Right hindlimb (tissue), 1 donor: ENCODE results near the gene TSPAN17.
"Not testable (repeated sequence)": the region's sequence is repeated elsewhere in the genome, so short reads cannot be mapped to it uniquely, and the experiment has no call there.

Experiments used
- DNase-seq: peaks from one replicate; pipeline ENCODE4 v3.0.0-alpha.2; 2018

TSPAN17 gene

GRCh38 chr5:176647030-176647842 is at the start of gene TSPAN17:
Gene TSPAN17, plus strand, starts transcription at chr5:176647484. Its CDS starts 132 bp downstream, at chr5:176647616.
- peak; percentile 100 for DNase-seq

- not testable (repeated sequence) for DNase-seq
These were observed 47.4 kb upstream of the TSPAN17 start for GRCh38 chr5:176599749-176600430.

- no peak for DNase-seq
These were observed 45.3 kb upstream of the TSPAN17 start for GRCh38 chr5:176601901-176602482.

- no peak for DNase-seq
These were observed 44.2 kb upstream of the TSPAN17 start for GRCh38 chr5:176603091-176603490.

GRCh38 chr5:176606032-176606431 is 41.3 kb upstream of the TSPAN17 start:
- no peak for DNase-seq

- DNase-seq: no peak
These were observed 40.4 kb upstream of the TSPAN17 start for GRCh38 chr5:176606875-176607274.

GRCh38 chr5:176608142-176608705 is 39.1 kb upstream of the TSPAN17 start:
- no peak for DNase-seq

GRCh38 chr5:176608937-176609723 is 38.2 kb upstream of the TSPAN17 start:
- DNase-seq: no peak

GRCh38 chr5:176609724-176610434 is 37.4 kb upstream of the TSPAN17 start, which contains the start of gene GPRIN1:
Gene GPRIN1, minus strand, starts transcription at chr5:176610156. Its CDS starts 10,322 bp downstream, at chr5:176599834.
- DNase-seq: peak; percentile 68

- DNase-seq: no peak
These were observed 36.9 kb upstream of the TSPAN17 start for GRCh38 chr5:176610435-176610773.

- peak; percentile 85 for DNase-seq
These were observed 35.8 kb upstream of the TSPAN17 start for GRCh38 chr5:176611435-176611834.

GRCh38 chr5:176612008-176612407 is 35.3 kb upstream of the TSPAN17 start:
- DNase-seq: no peak

GRCh38 chr5:176612855-176613254 is 34.4 kb upstream of the TSPAN17 start:
- DNase-seq: no peak

- DNase-seq: no peak
These were observed 32.3 kb upstream of the TSPAN17 start for GRCh38 chr5:176614805-176615478.

- DNase-seq: no peak
These were observed 30.8 kb upstream of the TSPAN17 start for GRCh38 chr5:176616511-176616910.

GRCh38 chr5:176618783-176619182 is 28.5 kb upstream of the TSPAN17 start:
- DNase-seq: no peak

GRCh38 chr5:176619203-176619568 is 28.1 kb upstream of the TSPAN17 start:
- peak; percentile 78 for DNase-seq

- DNase-seq: no peak
These were observed 27.5 kb upstream of the TSPAN17 start for GRCh38 chr5:176619569-176620332.

GRCh38 chr5:176620333-176620981 is 26.8 kb upstream of the TSPAN17 start:
- DNase-seq: no peak

- DNase-seq: no peak
These were observed 25.6 kb upstream of the TSPAN17 start for GRCh38 chr5:176621661-176622079.
